GM03348 (cell line): Measurements from ENCODE around the gene ENOX1.
"Not testable (repeated sequence)": the region's sequence is repeated elsewhere in the genome, so short reads cannot be mapped to it uniquely, and the experiment has no call there.

ENCODE experiments used
- DNase-seq: peaks from one replicate; pipeline ENCODE4 v3.0.0; 2012; ENCODE audit warnings: low spot score

The ENOX1 gene

GRCh38 chr13:43356567-43356966 lies 430.2 kb downstream of the ENOX1 start:
- no peak for DNase-seq

DNA sequence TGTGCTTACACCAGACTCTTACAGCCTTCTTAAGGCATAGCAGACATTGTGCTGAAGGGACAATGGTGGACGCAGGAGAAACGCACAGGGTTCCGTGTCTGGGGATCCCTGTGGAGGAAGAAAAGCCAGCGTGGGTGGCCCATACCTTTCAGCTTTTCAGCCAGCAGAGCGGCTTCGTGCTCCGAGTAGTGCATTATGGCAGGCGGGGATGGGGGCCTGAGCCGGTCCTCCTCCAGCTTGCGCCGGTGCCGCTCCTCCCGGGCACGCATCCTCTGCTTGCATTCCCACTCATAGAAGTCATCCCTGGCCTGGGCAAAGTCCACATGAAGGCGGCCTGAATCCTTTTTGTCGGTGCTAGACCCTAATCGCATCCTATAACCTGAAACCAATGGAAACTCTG lies 431.0 kb downstream of the ENOX1 start:
- no peak for DNase-seq

- no peak for DNase-seq
Observed at GRCh38 chr13:43354153-43354945, 432.4 kb downstream of the ENOX1 start.

DNA sequence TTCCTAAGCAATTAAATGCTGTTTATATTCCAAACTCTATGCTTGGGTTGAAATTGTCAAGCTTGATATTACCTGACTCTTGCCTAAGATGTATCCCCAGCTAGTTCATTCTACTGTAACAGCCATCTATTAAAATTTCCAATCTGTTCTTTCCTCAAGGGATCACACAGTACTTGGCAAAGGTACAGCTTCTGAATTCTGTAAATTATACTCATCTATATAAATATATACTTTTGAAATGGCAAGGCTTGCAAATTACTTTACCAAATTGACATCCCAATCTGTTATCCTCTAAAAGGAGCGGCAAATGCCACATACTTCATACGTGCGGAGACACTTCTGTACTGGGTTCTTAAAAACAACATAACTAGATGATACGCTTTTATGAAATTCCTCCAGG lies 433.1 kb downstream of the ENOX1 start:
- DNase-seq, result no peak

- not testable (repeated sequence) for DNase-seq
Observed at GRCh38 chr13:43351612-43352011, 435.2 kb downstream of the ENOX1 start.

- DNase-seq, result no peak
Observed at GRCh38 chr13:43348397-43348796, 438.4 kb downstream of the ENOX1 start.

GRCh38 chr13:43347877-43348276 lies 438.9 kb downstream of the ENOX1 start:
- DNase-seq, result no peak

DNA sequence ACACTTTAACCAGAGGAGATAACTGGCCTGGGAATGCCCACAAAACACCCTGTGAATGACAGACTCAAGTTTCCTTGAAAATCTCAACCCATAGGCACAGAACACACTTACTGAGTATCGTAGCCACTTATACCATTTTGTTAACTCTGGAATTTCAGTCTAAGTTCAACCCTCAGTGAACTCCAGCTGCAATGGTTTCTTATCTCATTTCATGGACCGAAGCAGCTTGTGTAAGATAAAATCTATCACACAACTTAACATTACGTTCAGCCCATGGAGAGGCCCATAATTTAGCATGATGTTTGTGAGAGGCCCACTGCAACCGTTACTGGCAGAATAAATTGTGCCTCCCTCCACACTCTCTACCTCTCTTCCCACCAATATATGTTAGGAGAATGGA lies 440.3 kb downstream of the ENOX1 start:
- DNase-seq, result no peak

- no peak for DNase-seq
Observed at GRCh38 chr13:43343645-43344044, 443.1 kb downstream of the ENOX1 start.

DNA sequence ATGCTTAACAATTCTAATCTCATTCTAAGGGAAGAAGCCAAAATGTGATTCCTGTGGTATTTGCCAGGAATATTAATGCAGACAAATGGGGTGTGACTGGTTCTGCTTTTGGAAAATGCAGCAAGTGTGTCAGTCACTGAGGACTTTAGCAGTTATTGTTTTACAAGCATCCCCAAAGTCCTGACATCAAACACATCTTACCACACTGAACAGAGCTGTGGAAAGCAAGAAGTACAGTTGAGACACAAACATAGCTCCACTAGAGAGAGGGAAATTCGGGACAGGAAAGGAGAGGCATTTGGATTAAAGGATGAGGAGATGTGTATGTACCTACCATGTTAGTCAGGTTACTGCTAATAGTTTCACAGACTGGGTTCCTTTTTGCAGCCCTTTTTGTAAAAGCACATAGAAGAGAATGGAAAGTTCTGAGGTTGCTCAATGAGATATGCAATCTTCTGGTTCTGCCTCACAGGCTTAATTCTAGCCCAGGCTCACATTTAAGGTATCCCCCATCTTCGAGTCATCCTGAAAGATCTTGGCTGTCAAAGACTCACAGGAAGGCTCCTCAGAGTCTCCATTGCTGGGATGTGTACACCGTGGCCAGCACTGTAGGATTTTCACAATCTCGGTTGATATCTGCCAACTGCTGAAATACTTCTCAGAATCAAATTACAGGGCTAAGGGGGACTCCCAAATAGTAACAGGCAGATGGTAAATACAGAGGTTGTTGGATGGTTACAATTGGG lies 446.8 kb downstream of the ENOX1 start:
- no peak for DNase-seq

DNA sequence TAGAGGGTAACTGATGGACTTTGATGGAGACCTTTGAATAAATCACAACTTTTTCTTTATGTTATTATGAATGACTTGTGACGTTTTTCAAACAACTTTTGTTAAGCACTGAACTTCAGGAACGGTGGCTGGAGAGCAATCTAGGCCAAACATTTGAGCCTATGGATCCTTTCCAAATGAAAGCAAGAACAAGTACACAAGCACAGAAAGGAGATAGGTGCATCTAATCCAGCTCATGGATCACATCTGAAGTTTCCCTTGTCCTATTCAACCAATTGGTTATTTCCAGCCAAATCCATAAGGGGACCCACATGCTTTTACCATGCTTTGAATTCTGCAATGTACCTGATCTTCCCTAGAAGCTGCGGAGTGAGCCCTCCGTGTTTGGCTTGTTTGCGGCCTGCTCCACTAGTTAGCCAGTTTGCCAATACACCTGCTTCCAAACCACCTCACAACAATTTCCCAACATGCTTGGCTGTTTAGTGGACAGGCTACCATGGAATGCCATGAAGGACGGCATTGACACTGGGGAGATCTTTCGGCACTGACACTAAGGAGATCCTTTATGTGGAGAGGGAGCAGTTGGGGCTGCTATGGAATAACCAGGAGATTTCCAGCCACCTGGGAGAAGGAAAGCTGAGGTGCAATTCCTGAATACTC lies 447.5 kb downstream of the ENOX1 start:
- no peak for DNase-seq

- no peak for DNase-seq
Observed at GRCh38 chr13:43335764-43336163, 451.0 kb downstream of the ENOX1 start.

- DNase-seq, result no peak
Observed at GRCh38 chr13:43333176-43333575, 453.6 kb downstream of the ENOX1 start.

- no peak for DNase-seq
Observed at GRCh38 chr13:43331672-43332071, 455.1 kb downstream of the ENOX1 start.

DNA sequence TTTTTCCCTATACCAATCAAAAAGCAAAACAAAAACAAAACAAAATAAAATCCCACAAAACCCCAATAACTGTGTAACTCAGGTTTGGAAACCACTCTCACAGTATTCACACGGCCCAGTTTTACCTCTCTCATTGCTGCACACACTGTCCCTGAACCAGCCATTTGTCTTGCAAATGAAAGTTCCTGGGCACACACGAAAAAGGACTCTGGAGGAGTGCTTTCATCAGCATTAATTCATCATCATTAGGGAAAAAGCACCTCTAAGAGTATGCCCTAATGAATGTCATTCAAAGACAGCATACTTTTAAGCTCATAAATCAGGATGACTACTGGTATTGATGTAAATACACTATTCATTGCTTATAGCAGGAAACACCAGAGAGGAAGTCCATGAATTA lies 457.1 kb downstream of the ENOX1 start:
- DNase-seq, result no peak

GRCh38 chr13:43328907-43329306 lies 457.9 kb downstream of the ENOX1 start:
- DNase-seq, result no peak

GRCh38 chr13:43326100-43326499 lies 460.7 kb downstream of the ENOX1 start:
- DNase-seq, result no peak

DNA sequence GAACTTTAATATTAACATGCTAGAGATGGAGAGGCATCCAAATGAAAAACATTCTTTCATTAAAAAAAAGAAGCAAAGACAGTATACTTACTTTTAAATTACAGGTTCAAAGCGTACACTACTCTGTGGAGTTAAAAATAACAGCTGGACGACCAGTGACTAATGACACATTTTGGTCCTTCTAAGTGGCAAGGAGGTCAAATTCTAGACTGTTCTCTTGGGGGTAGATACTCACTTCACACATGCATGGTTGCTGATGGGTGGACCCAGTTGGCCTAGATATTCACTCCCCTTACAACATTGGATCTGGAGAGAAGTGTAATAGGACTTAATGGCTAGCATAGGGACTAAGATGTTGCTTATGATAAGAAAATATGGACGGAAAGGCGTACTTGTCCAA lies 461.1 kb downstream of the ENOX1 start:
- DNase-seq, result no peak

- no peak for DNase-seq
Observed at GRCh38 chr13:43324129-43324528, 462.6 kb downstream of the ENOX1 start.

DNA sequence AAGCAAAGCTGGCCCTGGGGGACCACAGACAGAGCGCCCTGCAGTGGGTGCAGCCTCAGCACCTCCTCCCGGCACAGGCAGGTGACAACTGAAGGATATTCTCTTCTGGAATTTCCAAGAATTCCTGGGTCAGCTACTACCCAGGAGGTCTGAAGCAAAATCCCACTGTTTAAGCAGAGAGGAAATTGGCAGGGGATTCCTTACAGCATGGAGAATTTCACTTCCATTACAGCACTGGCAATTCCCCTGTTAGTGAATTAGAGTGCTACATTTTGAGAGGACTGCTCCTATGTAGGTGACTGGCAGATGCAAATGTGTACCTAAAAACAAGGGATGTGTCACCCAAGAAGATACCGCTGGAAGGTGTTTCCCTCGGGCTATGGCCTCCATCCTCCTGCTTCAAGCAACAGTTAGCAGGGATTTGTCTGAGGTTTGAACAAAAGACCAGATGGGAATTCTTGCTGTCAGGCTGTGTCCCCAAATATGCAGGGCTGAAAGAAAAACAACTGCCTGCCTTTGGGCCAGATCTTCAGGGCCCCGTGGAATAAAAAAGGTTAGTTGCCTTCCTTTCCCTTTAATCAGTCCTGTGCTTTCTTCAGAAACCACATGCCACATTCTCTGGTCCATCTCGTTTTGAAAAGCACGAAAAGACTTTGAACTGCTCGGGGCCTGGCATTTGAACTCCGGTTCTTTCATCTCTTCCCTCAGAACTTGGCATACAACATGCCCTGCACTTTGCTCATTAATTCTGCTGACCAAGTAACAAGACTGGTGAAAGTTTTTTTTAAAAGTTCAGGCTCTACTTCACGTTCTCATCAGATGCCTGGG lies 466.9 kb downstream of the ENOX1 start:
- DNase-seq, result no peak

GRCh38 chr13:43316946-43317353 lies 469.8 kb downstream of the ENOX1 start:
- peak; percentile 66 for DNase-seq

DNA sequence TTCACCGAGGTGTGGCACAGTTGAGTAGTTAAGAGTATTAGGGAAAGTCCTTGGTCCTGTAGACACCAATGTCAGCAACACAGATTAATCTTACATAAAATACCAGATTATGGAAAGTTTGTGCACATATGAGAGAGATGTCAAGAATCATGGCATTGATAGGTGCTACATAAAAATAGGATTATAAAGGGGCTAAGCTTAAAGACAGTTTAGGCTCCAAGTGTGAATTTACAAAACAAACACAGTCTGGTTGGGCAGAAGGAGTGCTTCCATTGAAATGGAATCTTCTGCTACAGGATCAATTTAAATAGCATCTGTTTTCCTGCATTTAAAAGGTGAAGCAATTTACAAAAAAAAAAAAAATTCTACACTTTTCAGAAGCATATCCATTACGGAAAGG lies 470.5 kb downstream of the ENOX1 start:
- no peak for DNase-seq
